Stimulated activated CD4-positive, alpha-beta T cell treated with anti-CD3 and anti-CD28 coated beads, Interleukin-12 subunit alpha, Interleukin-12 subunit beta, amount 100 ng/mL, for 48 hours (primary cell): ENCODE results near the gene SUDS3.

Experiments
- DNase-seq, 3 donors: peaks; one replicate each; pipeline ENCODE4 v3.0.0-alpha.2; 2020; ENCODE audit warnings: low read depth in 2 of 3, low spot score in 1 of 3

Gene SUDS3

DNA sequence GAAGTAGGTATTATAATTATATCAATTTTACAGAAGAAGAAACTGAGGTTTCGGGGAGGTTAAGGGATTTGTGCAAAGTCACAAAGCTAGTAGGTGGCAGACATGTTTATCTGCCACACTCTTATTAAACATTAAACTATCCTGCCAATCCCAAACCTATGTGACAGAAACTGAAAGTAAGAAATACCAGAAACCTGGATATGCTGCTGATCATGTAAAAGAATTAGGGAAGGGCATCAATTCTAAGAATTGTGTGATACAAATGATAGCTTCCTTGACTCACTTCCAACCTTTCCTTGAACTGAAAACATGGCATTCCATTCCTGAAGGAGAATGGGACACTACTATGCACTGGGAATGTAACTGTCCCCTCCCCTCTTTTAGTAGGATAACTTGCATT is 20.5 kb upstream of the SUDS3 start:
- DNase-seq: no peak

GRCh38 chr12:118356809-118357256 is 19.5 kb upstream of the SUDS3 start:
- no peak for DNase-seq

GRCh38 chr12:118357257-118358007 is 18.9 kb upstream of the SUDS3 start:
- DNase-seq: peak in 1 of 3 donors; percentile 56

DNA sequence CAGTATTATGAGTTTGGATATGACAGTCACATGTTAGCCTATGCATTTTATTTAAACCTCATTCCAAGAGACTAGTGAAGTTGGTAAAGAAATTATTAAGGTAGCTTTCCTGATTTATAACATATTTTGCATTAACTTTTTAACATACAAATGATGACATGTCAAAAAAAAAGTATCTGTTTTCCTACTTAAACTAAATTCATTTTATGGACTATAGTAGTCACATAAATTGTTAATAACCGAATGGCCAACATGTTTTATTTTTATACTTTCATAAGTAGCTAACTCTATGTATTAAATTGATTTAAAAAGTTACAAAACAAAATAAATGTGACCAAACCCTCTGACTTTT is 18.4 kb upstream of the SUDS3 start:
- no peak for DNase-seq

GRCh38 chr12:118358612-118359540 is 17.5 kb upstream of the SUDS3 start:
- no peak for DNase-seq

- peak in 1 of 3 donors; percentile 15 for DNase-seq
Observed at GRCh38 chr12:118359541-118359915, 16.8 kb upstream of the SUDS3 start.

DNA sequence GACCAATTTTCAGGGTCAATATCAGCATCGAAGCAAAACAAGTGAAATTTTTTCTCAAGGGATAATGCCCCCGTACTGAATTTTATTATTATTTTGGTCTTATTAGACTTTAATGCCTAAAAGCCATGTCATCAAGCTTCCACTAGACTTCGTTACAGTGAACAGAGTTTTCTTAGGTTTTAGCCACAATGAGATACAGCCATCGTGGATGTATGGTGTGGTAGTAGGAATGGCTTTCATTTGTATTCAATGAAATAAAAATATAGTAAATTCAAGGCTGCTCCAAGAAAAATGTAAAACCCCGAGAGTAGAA is 15.3 kb upstream of the SUDS3 start:
- DNase-seq: no peak

DNA sequence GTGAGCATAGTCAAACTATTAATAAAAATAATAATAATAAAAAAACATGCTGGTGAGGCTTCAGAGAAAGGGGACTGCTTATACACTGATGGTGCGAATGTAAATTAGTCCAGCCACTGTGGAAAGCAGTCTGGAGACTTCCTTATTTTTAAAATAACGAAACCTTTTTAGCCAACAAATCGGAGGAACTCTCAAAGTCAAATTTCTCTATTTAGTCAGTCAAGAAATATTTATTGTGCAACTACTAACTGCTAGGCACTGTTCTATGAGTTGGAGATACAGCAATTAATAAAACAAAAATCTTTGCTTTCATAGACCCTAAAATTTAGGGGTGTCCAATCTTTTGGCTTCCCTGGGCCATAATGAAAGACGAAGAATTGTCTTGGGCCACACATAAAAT is 14.5 kb upstream of the SUDS3 start:
- DNase-seq: no peak

GRCh38 chr12:118368821-118369220 is 7.5 kb upstream of the SUDS3 start:
- DNase-seq: no peak

GRCh38 chr12:118370601-118371000 is 5.8 kb upstream of the SUDS3 start:
- DNase-seq: no peak

- no peak for DNase-seq
Observed at GRCh38 chr12:118371321-118372282, 4.8 kb upstream of the SUDS3 start.

DNA sequence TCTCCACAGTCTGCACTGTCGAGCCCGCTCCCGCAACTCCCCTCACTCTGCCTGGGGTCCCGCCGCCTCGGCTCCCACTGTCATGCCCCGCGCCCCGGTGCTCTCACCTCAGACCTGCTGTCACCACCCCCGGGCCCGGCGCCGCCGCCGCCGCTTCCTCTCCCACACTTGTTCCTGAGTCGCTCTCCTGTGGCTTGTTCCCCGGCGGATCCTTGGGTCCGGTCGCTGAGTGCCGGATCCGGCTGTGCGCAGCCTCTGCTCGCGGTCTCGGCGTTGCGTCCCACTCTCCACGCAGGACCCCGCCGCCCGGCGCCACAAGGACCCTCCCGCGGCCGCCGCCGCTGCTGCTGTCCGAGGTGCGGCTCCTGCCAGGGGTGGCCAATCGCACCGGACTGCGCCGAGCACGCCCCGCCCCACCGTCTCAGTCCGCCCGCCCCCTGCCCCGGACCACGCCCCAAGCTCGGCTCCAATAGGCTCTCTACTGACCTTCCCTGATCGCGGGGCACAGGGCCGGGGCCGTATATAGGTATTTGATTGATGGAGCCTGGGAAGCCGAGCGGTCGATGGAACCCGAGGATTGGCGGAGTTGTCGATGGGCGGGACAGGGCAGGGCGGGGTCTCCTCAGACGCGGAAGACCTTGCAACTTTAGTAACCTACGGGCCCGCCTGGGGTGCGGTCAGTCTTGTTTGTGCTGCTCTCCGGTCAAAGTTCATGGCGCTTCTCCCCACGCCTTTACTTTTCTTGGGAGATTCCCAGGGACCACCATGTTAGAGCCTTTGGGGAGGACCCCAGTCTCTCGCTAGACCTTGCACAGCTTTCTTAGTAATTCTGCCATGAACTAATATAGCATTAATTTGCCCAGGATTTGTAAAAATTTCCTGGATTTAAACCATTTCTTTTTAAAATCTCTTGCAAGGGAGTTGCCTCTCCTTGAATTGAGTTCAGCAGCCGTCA is 3.5 kb upstream of the SUDS3 start, which contains the start of gene TAOK3:
Gene TAOK3 (minus strand): TSS at position 367 of the 955 bp plus-strand sequence. CDS start 117,340 bp downstream, outside the sequence.
- DNase-seq: peak; percentile 94 to 97 (median 96)

GRCh38 chr12:118373616-118374015 is 2.7 kb upstream of the SUDS3 start:
- no peak for DNase-seq

GRCh38 chr12:118374126-118374725 is 2.1 kb upstream of the SUDS3 start:
- DNase-seq: no peak

- no peak for DNase-seq
Observed at GRCh38 chr12:118374909-118375308, 1.4 kb upstream of the SUDS3 start.

GRCh38 chr12:118375348-118375747 is 1.0 kb upstream of the SUDS3 start:
- DNase-seq: no peak

GRCh38 chr12:118377021-118377883 is 897 bp downstream of the SUDS3 start:
- no peak for DNase-seq

DNA sequence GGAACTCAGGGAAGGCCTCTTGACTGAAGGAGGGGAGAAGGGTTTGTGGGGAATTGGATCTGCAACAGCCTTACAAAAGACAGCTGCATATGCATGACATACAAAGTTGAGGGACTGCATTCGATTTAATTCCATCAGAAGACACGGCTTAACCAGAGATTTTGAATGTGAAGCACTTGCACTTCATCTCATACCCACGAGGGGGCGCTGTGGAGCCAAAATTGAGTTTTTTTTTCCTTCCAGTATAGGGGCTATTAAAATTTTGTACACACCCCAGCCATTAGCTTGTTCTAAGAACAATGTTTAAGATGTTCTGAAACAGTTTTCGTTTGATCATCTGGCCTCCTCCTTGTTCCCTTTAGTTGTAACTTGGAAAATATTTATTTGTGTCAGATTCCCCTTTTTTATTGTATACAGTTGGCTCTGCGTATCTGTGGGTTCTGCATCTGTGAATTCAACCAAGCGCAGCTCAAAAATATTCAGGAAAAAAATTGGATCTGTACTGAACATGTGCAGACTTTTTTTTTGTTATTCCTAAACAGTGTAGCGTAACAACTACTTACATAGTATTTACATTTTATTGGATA is 1.6 kb downstream of the SUDS3 start:
- peak; percentile 49 to 83 (median 59) for DNase-seq
